Natural killer cell (primary cell): ENCODE data around the gene BTBD3. TPM values are rescaled to one million over a fixed set of nuclear protein-coding genes. Genes with fewer than 3 reads are reported as not detected.

Experiments used
- ATAC-seq, 3 donors: fragments of 150-1000 bp in 2 of 3; fragments of 200-7000 bp in 1 of 3; cut with Tn5 transposase; 1 replicate in 1 of 3; 2 replicates in 2 of 3; pipeline ENCODE4 v1.10.0; 2021; ENCODE audit warnings: mild to moderate bottlenecking in 2 of 3, moderate library complexity in 2 of 3
- DNase-seq, 2 donors: peaks; one replicate each; pipeline versions ENCODE4 v3.0.0 to v3.0.0-alpha.2; 2013 to 2021; ENCODE audit warnings: mixed read lengths in 1 of 2
- H3K27ac ChIP-seq: one replicate; pipeline ENCODE4 v1.5.1; 2013; ENCODE audit warnings: mild to moderate bottlenecking, low read length
- H3K27me3 ChIP-seq: one replicate; pipeline ENCODE4 v1.6.1; 2013; ENCODE audit warnings: low read length; ENCODE audit not compliant: control insufficient read depth, insufficient read depth
- H3K36me3 ChIP-seq: one replicate; pipeline ENCODE4 v1.6.1; 2013; ENCODE audit warnings: low read length; ENCODE audit not compliant: control insufficient read depth, insufficient read depth
- H3K4me1 ChIP-seq: one replicate; pipeline ENCODE4 v1.6.1; 2013; ENCODE audit warnings: low read length; ENCODE audit not compliant: control insufficient read depth, insufficient read depth
- H3K4me3 ChIP-seq: one replicate; pipeline ENCODE4 v1.5.1; 2013; ENCODE audit warnings: low read length
- H3K9me3 ChIP-seq: one replicate; pipeline ENCODE4 v1.6.1; 2013; ENCODE audit warnings: low read length; ENCODE audit not compliant: control insufficient read depth, insufficient read depth
- H3K27ac Mint-ChIP-seq, 2 donors: one replicate each; pipeline ENCODE4 v1.8.0; 2022; ENCODE audit warnings: mild to moderate bottlenecking in 2 of 2, mixed read lengths in 2 of 2, moderate library complexity in 1 of 2
- H3K27me3 Mint-ChIP-seq, 2 donors: one replicate each; pipeline ENCODE4 v1.8.0; 2022; ENCODE audit warnings: low read depth in 2 of 2, mixed read lengths in 2 of 2
- H3K36me3 Mint-ChIP-seq: one replicate; pipeline ENCODE4 v1.8.0; 2022; ENCODE audit warnings: mixed read lengths
- H3K4me1 Mint-ChIP-seq, 2 donors: one replicate each; pipeline ENCODE4 v1.8.0; 2022; ENCODE audit warnings: mixed read lengths in 2 of 2
- H3K4me3 Mint-ChIP-seq: one replicate; pipeline ENCODE4 v1.8.0; 2022; ENCODE audit warnings: mild to moderate bottlenecking, moderate library complexity, mixed read lengths
- H3K9me3 Mint-ChIP-seq, 2 donors: one replicate each; pipeline ENCODE4 v1.8.0; 2022; ENCODE audit warnings: mixed read lengths in 2 of 2
- CTCF ChIP-seq: fragments of 200-600 bp; IDR thresholded peaks from one replicate; pipeline ENCODE4 v1.8.0; 2022; ENCODE audit warnings: antibody characterized with exemption
- WGBS: methylation state at CpG from one replicate; pipeline ENCODE4 v1.1.7; 2013; ENCODE audit warnings: missing lambda C conversion rate; ENCODE audit not compliant: insufficient coverage; 5-methylcytosine and 5-hydroxymethylcytosine counted together
- intact Hi-C: fragments of 100-400 bp; cut with micrococcal nuclease; formaldehyde crosslinking; loops from one replicate; pipeline ENCODE4 v1.14.2; 2022
- total RNA-seq, 4 donors: library from RNA; stranded (reverse); fragments of 120-200 nt in 1 of 4; gene quantifications; one replicate each; pipeline versions ENCODE4 v1.2.3 to v1.2.4, GENCODE V29; 2013 to 2022

BTBD3 gene
- total RNA-seq, 3 donors from 2014 or later (not counting 1 experiment from before 2014, with no cell fraction given) = 2.2 to 5.3 (median 3.8) TPM

GRCh38 chr20:11894062-11894461, 23.6 kb upstream of the BTBD3 start:
- DNase-seq = no peak
- Mint-ChIP-seq H3K4me3 (no peak overlapping the region), H3K36me3 (no peaks in the 10 kb centered on the region), H3K27ac (no peak overlapping the region), H3K9me3 (no peaks in the 10 kb centered on the region), H3K4me1 (peaks cover 20% of the 10 kb centered on the region in 2 donors), H3K27me3 (peaks cover 7 to 10% of the 10 kb centered on the region in 2 donors)
- H3K4me1 ChIP-seq = peaks cover 12% of the 10 kb centered on the region
- no peak overlapping the region for H3K4me3 ChIP-seq
- no peaks in the 10 kb centered on the region for H3K36me3 ChIP-seq
- WGBS = 94% methylated on average over 6 of the region's 6 CpGs
- intact Hi-C loops = no loop called here
- TF ChIP-seq CTCF = no peak
- no peak for ATAC-seq
- no peaks in the 10 kb centered on the region for H3K9me3 ChIP-seq
- no peak overlapping the region for H3K27ac ChIP-seq
- no peaks in the 10 kb centered on the region for H3K27me3 ChIP-seq

- Histone ChIP-seq H3K27ac (no peak overlapping the region), H3K9me3 (no peaks in the 10 kb centered on the region), H3K4me3 (no peak overlapping the region), H3K27me3 (no peaks in the 10 kb centered on the region), H3K4me1 (peaks cover 7% of the 10 kb centered on the region), H3K36me3 (no peaks in the 10 kb centered on the region)
- intact Hi-C loops = no loop called here
- H3K9me3 Mint-ChIP-seq = peaks cover 0 to 2% of the 10 kb centered on the region in 2 donors
- no peak for TF ChIP-seq CTCF
- no peak for ATAC-seq
- H3K27ac Mint-ChIP-seq = no peak overlapping the region
- H3K4me3 Mint-ChIP-seq = no peak overlapping the region
- no peaks in the 10 kb centered on the region for H3K36me3 Mint-ChIP-seq
- peaks cover 13 to 14% of the 10 kb centered on the region in 2 donors for H3K4me1 Mint-ChIP-seq
- 90% methylated on average over 5 of the region's 6 CpGs for WGBS
- H3K27me3 Mint-ChIP-seq = no peaks in the 10 kb centered on the region
- no peak for DNase-seq
These were observed 21.8 kb upstream of the BTBD3 start for GRCh38 chr20:11895861-11896387.

GRCh38 chr20:11901127-11901526, 16.6 kb upstream of the BTBD3 start:
- Histone ChIP-seq H3K9me3 (no peaks in the 10 kb centered on the region), H3K4me3 (no peak overlapping the region), H3K27ac (no peak overlapping the region), H3K36me3 (no peaks in the 10 kb centered on the region), H3K27me3 (no peaks in the 10 kb centered on the region), H3K4me1 (no peaks in the 10 kb centered on the region)
- DNase-seq (no peak), ATAC-seq (no peak)
- WGBS = 82% methylated on average over 2 of the region's 3 CpGs
- H3K4me1 Mint-ChIP-seq = no peaks in the 10 kb centered on the region
- H3K9me3 Mint-ChIP-seq = peaks cover 0 to 2% of the 10 kb centered on the region in 2 donors
- H3K36me3 Mint-ChIP-seq = no peaks in the 10 kb centered on the region
- no peak overlapping the region for H3K4me3 Mint-ChIP-seq
- intact Hi-C loops = no loop called here
- no peak overlapping the region for H3K27ac Mint-ChIP-seq
- no peak for TF ChIP-seq CTCF
- H3K27me3 Mint-ChIP-seq = no peaks in the 10 kb centered on the region

- Mint-ChIP-seq H3K27ac (no peak overlapping the region), H3K27me3 (no peaks in the 10 kb centered on the region), H3K9me3 (peaks cover 0 to 2% of the 10 kb centered on the region in 2 donors), H3K36me3 (no peaks in the 10 kb centered on the region), H3K4me1 (no peaks in the 10 kb centered on the region), H3K4me3 (no peak overlapping the region)
- H3K36me3 ChIP-seq = no peaks in the 10 kb centered on the region
- no peaks in the 10 kb centered on the region for H3K9me3 ChIP-seq
- TF ChIP-seq CTCF = no peak
- intact Hi-C loops = no loop called here
- no peak overlapping the region for H3K27ac ChIP-seq
- no peak for DNase-seq
- WGBS = 93% methylated on average over 2 of the region's 2 CpGs
- H3K4me3 ChIP-seq = no peak overlapping the region
- no peak for ATAC-seq
- H3K4me1 ChIP-seq = no peaks in the 10 kb centered on the region
- no peaks in the 10 kb centered on the region for H3K27me3 ChIP-seq
These were observed 15.4 kb upstream of the BTBD3 start for GRCh38 chr20:11902285-11902697.
